GM21515 (cell line): ENCODE data around the gene BNC1.
"Not testable (repeated sequence)": the region's sequence is repeated elsewhere in the genome, so short reads cannot be mapped to it uniquely, and the experiment has no call there.

Experiments used
- ATAC-seq: cut with Tn5 transposase; IDR thresholded peaks from one replicate; pipeline ENCODE4 v1.9.1; 2021; ENCODE audit not compliant: unreplicated experiment

BNC1 gene

GRCh38 chr15:83295417-83295816 lies 11.0 kb upstream of the BNC1 start:
- no peak for ATAC-seq

- ATAC-seq, result no peak
These were observed 8.7 kb upstream of the BNC1 start for GRCh38 chr15:83293201-83293600.

GRCh38 chr15:83292317-83292716 lies 7.9 kb upstream of the BNC1 start:
- no peak for ATAC-seq

- no peak for ATAC-seq
These were observed 5.8 kb upstream of the BNC1 start for GRCh38 chr15:83290236-83290635.

DNA sequence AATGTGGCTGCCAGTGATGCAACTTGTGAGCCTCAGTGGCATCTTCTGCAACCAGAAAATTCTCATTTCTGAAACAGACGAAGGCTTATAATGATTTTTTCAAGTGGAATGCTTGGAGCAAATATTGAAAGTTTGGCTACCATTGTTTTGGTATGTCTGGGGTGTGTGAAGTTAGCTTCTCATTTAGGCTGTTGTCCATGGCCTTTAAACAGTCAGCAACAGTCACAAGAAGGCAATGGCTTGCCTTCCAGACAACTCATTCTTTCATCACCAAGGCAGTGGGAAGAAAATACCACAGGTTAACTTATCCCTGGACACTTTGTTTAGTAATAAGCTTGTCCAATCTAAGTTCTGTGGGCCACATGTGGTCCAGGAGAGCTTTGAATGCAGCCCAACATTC lies 4.7 kb upstream of the BNC1 start:
- ATAC-seq, result no peak

- no peak for ATAC-seq
These were observed 3.9 kb upstream of the BNC1 start for GRCh38 chr15:83288381-83288801.

DNA sequence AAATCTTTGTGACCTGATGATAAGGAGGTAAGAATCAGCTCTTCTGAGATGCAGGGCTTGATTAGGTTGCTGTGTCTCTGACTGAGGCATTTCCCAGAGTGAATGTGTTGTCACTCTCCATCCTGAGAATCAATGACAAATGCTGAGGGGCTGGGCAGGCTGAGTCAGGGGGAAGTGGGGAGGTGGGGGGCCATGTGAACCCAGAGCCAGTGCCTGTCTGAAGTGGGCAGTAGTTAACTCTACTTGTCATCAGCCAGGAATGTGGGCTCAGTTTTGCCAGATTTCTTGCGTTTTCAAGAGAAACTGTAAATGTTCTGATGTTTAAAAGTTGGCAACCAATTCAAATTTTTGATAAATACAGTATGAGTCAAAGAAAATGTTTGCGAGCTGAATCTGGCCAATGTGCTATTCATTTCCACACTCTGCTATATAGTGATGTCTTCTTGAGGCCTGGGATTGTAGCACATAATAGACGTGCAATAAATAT lies 3.1 kb upstream of the BNC1 start:
- no peak for ATAC-seq

GRCh38 chr15:83285979-83286553 lies 1.6 kb upstream of the BNC1 start:
- no peak for ATAC-seq

DNA sequence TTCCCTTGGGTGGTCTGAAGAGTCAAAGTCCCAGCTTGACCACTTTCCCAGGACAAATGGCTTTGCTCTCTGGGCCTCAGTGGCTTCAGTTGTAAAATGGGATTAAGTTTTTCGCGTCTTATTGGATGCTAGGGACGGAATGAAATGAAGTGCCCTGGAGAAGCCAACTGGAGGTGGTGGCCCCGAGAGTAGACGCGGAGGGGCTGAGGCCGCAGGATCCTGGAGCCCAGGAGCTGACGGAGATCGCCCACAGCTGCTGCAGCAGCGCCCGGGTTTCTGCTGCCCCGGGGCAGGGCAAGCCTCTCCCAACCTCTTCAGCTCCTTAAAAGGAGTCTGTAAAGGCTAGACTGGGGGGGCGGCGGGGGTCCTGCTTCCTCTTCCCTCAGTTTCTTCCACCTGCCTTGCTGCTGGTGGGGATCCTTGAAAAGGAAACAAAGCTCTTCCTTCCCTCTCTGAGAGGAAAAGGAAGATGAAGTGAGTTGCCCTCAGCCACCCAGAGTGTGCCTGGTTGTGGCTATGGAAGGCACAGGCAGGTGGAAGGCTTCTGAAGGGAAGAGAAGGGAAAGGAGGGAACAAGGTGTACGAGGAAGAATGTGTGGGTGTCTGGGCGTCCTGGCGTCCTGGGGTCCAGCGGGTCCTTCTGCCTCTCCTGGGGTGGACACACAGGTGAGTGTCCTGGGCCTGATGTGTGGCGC lies 967 bp upstream of the BNC1 start:
- no peak for ATAC-seq

DNA sequence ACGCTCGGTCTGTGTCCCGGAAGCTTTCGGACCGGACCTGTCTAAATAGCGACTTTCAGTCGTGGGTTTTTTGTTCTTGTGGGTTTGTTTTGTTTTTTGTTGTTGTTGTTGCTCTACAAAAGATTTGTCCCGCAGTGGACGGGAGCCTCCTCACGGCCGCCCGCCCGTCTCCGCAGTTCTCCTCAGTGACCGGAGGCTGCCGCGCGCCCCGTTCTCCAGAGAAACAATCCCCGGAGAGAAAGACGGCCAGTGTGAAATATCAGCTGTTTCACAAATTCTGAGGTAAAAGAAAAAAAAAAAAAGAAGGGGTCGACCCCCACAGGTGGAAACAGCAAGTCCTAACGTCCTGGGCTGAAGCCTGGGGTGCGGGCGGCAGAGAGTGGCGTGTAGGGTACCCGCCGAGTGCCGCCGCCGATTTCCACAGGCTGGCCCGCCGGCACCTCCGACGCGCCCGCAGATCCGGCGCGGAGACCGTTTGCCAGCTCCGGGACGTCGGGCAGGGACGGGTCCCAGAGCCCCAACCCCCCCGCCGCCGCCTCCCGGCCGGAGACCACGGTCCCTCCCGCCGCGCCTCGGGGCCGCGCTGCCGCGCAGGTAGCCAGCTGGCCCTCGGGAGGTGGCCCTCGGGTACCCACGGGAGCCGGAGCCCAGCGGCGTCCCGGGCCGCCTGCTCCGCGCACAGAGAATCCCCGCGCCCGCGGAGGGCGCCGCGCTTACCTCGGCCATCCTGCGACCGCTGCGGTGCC lies 478 bp downstream of the BNC1 start:
- no peak for ATAC-seq

DNA sequence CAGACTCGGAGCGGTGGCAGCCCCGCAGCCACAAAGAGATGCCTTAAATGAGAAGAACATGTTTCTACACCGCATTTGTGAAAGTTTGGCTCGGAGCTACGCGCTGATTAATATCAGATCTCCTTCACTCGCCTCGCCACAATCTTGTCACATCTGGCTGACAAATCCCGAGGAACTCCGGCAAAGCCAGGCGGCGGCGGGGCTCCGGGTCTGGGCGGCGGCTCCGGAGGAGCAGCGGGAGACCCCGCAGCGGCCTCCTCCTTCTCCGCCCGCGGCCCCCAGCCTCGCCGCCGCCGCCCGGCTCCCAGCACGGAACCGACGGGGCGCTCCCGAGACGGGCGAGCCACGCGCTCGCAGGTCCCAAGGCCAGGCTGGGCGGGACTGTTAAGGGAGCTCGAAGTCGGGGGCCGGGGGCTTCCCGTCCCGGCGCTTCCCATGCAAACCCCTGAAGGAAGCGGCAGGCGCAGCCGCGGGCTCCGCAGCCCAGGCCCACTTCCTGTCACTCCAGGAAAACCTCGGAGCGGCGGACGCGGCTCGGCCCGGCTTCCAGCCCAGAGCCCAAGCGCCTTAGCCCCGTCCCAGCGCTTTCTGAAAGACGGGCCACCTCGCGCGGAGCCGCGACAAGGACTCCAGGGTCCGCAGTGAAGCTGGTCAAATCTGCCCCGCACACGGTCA lies 1.2 kb downstream of the BNC1 start:
- no peak for ATAC-seq

GRCh38 chr15:83282776-83283137 lies 1.7 kb downstream of the BNC1 start:
- no peak for ATAC-seq

GRCh38 chr15:83282141-83282540 lies 2.3 kb downstream of the BNC1 start:
- ATAC-seq, result no peak

GRCh38 chr15:83278191-83278590 lies 6.3 kb downstream of the BNC1 start:
- ATAC-seq, result no peak

DNA sequence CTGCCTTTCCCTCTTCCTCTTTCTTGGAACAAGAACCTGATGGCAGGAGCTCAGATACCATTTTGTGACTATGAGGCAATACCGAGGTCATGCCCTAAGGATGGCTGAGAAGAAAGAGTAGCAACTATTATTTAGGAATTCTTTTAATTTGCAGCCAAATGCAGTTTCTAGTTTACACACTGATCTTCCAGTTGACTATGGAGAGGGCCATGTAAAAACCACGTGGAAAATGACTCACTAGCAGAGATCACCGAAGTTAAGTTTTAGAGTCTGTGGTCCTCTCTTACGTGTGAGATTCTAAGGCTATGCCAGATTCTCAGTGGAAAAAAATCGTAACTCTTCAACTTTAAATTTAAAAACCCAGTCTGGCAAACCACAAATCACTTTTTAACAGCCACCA lies 7.8 kb downstream of the BNC1 start:
- ATAC-seq, result no peak

- no peak for ATAC-seq
These were observed 9.1 kb downstream of the BNC1 start for GRCh38 chr15:83275412-83275811.

- no peak for ATAC-seq
These were observed 14.3 kb downstream of the BNC1 start for GRCh38 chr15:83270176-83270575.

GRCh38 chr15:83268147-83268546 lies 16.3 kb downstream of the BNC1 start:
- no peak for ATAC-seq

DNA sequence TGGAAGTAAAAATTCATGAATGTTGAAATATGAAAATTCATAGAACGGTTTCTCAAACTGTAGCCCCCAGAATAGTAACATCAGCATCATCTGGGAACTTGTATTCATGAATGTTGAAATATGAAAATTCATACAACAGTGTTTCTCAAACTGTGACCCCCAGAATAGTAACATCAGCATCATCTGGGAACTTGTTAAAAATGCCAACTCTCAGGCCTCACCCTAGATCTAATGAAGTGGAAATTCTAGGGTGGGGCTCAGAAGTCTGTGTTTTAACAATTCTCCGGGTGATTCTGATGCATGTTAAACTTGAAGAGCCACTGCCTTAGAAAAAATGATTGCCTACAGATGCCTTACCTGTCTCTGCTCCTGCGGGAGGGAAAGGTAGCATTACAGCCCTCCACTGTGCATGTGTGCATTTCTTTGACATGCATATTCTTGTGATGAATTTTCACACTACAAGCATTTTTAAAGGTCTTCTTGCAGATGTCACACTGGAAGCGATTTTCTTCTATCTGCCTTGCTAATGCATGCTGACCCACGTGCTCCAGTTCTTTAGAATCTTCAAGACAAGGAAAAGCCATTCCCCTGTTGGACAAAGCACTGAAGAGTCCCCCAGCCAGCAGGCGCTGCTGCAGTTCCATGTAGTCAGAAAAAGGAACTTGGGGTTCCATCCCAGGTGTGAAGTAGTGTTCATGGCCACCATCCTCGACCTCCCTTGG lies 21.7 kb downstream of the BNC1 start:
- ATAC-seq, result no peak

- ATAC-seq, result not testable (repeated sequence)
These were observed 22.3 kb downstream of the BNC1 start for GRCh38 chr15:83262181-83262580.

- ATAC-seq, result no peak
These were observed 33.7 kb downstream of the BNC1 start for GRCh38 chr15:83250781-83251180.
